Inferior parietal cortex (tissue), 1 donor: ENCODE measurements around the gene ADCY10.
"Not testable (repeated sequence)": the region's sequence is repeated elsewhere in the genome, so short reads cannot be mapped to it uniquely, and the experiment has no call there.

ENCODE experiments used
- DNase-seq: peaks from one replicate; pipeline ENCODE4 v3.0.0-alpha.2; 2016; ENCODE audit errors: extremely low spot score

The ADCY10 gene

DNA sequence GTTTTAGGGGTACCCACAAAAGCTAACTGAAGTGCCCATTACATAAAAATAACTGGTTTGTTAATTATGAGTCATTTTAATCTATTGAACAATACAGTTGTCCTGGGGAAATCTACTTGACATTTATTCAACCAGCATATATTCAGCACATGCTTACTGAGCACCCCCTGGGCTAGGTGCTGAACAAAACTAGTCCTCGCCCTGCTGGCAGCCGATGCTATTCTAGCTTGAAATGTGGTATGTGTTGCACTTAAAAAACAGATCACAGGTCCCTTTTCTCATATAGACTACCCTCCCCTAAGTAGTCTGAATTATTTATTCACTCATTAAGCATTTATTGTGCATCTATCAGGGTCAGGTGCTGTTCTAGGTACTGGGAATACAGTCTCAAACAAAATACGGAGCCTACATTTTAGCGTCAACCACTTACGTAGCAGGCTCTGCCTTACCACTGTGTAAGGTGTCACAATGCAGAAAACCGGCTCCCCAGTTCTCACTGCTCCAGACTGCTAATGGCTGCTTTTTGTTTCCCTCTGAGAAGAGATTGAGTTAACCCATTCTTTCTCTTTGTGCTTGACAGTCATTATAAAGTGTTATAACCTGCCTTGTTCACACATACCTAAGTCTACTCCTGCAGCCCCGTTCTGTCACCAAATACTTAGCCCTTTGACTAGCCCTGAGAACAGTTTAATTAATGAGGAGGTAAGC is 57.1 kb downstream of the ADCY10 start:
- DNase-seq, result no peak

DNA sequence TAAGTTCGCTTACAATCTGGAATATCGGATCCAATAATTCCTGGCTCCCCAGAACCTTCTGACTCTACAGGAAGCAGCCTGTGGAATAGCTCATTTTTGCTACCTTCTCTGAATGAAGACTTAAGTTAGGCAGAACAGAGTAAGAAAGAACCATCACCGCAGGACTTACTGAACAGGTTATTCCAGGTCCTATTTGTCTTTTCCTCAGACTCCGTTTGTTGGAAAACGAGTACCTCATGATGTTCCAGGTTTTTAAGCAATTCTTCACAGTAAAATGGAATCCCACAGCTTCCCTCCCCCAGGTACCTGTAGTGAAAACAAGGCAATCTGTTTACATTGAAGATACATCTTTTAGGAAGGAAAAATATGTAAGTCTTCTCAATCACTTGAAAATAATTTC is 59.8 kb downstream of the ADCY10 start:
- no peak for DNase-seq

DNA sequence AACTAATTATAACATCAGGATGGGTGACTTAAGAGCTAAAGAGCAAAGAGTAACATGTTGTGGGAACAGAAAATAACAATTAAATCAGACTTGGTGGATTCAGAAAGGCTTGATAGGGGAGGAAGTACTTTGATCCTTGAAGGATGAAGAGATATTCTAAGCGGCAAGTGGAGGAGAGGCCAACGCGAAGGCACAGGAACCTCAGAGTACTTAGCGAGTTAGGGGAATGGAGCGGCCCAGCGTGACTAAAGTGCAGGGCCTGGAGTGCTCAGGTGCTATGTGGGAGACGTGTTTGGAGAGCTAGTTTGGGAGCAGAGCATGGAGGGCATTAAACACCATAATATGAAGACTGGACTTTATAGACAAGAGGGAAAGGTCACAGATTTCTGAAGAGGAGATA is 64.3 kb downstream of the ADCY10 start:
- DNase-seq, result no peak

DNA sequence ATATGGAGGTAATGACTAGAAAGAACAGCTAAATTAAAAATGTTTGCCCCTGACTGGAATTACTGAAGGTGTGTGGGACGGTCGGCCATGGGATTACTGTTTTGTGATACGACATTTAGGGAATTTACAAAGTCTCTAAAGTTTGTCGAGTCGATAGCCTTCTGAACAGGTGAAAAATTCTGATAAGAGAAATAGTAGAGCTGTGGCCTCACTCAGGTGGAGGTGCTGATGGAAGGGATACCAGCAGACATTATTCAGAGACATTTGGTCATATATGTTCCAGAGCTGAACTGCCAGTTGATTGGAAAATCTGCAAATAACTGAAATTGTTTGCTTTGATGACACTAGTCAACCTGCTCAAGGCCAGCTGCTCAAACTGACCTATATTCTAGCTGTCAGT is 71.1 kb downstream of the ADCY10 start:
- DNase-seq, result no peak

DNA sequence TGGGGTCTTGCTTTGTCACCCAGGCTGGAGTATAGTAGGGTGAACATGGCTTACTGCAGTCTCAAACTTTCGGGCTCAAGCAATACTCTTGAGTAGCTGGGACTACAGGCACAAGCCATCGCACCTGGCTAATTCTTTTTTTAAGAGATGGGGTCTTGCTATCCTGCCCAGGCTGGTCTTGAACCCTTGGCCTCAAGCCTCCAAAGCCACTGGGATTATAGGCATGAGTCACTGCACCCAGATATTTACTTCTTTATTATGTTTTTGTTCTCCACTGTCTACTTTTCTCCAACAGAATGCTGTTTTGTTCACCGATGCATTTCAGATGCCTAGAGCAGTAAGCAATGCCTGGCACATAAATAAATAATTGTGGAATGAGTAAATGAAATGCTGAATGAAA is 72.4 kb downstream of the ADCY10 start:
- no peak for DNase-seq

DNA sequence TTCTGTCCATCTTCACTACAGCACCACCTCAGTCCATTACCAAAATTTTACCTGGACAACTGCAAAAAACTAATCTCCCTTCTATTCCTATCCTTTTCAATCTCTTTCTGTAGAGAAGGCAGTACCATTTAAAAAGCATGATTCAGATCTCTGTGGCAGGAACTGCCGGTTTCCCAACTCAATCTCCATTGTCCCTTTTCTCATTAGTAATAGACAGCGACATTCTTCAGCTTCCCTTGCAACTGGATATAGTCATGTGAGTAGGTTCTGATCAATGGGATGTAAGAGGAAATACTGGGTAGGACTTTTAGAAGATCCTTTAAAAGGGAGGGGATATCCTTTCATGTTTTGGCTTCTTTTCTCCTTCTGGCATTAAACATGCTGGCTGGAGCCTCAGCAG is 74.9 kb downstream of the ADCY10 start:
- no peak for DNase-seq

DNA sequence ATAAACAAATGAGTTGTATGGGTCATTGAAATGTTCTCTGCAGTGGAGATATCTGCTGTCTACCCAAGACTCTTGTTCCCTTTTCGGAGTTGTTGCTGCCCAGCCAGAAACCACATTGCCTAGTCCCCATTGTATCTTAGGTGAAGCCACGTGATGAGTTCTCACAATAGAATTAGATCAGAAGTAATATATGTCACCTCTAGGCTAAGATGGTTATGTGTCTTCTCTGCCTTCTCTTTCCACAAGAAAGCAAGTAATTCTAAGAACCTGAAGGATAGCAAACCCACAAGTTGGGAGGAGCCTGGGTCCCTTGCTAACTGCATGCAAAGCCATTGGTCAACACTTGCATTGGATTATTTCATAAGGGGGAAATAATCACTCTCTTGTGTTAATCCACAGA is 76.6 kb downstream of the ADCY10 start:
- no peak for DNase-seq

DNA sequence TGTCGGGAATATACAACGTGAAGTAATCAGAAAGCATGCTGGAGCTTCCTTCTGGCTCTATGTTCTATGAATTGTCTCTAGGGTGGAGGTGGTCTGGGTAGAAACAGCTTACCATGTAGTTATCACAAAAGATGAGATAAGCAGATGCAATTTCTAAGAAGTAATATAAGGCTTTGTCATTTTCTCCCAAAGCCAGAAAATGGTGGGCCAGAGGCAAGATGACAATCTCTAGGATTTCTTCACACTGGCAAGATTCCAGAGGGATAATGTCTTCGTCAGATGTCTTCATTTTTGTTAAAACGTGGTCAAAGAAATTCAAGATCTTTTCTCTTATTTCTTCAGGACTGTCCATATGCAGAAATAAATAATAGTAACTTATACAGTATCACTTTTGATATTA is 77.7 kb downstream of the ADCY10 start:
- DNase-seq, result no peak

DNA sequence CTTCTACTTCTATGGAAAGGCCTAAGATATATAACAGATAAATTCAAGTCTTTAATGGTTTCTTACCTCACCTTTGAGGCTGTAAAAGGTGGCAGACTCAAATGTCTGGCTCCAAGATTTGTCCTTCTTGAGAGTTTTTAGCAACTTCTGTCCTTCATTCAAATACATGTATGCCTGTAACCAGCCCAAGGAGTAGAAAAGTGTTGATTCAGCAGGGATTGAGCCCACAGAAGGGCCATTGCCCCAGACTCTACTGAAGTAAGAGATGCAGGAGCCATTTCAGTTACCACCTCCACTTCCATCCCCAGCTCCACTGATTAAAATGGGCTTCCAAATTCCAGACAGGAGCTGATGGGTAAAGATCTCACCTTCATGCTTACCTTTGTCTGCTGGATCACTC is 80.0 kb downstream of the ADCY10 start:
- DNase-seq, result no peak

DNA sequence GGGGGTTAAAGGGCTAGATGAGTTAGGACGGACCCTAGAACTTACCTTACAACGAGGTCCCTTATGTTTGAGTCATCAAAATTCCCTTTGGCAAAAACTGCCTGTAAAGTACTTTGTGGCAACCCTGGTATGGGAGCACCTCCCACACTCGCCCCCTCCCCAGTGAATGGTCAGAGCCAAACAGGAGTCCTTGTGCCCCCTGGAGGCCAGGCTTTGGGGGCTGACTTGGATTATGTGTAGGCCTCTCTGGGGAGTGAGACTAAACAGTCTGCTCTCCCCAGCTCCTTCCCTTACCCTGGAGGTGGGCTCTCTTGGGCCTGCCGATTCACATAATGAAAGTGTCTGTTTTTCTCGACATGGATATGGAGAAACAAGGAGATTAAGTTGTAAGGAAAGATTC is 81.2 kb downstream of the ADCY10 start:
- DNase-seq, result no peak

DNA sequence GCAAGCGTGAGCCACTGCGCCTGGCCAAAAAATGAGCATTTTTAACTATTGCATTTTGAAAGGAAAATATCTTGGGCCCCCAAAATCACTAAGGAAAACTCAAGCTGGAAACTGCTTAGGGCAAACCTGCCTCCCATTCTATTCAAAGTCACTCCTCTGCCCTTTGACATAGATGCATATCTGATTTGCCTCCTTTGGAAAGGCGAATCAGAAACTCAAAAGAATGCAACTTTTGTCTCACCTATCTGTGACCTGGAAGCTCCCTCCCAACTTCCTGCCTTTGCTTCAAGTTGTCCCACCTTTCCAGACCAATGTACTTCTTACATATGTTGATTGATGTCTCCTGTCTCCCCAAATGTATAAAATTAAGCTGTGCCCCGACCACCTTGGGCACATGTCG is 83.3 kb downstream of the ADCY10 start:
- not testable (repeated sequence) for DNase-seq

DNA sequence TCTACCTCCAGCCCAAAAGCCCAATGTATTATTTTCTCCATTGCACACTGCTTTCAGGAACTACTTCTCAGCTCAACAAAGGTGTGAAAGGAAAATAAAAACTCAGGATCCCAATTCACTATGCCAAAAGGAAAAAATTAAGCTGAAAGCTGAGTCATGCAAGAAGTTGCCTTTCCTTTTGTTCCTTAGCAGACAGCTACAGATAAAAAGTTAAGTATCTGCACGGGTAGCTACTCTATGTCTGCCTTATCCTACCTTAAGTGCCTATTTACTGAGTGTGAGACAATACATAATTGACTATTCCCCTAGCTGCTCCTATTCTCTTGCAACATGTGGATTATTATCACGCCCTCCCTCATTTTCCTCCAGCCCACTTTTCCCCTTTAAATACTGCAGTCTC is 84.1 kb downstream of the ADCY10 start:
- no peak for DNase-seq

DNA sequence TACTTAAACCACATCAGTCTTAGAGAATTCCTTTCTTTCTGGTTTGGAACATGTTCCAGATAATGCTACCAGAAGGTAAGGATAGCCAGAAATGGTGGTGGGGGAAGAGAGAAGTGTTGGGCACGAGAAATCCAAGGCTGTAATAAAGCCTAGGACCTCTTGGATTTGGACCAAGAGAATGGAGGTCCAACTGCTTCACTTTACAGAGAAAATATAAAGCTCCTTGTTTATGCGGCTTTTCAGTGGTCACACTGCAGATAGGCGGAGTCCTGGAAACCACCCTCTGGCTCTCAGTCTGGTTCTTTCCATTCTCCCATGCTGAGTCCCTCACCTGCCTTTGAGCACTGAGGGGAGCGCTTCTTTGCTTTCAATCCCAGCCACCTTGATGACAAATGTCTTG is 87.8 kb downstream of the ADCY10 start:
- DNase-seq, result no peak

DNA sequence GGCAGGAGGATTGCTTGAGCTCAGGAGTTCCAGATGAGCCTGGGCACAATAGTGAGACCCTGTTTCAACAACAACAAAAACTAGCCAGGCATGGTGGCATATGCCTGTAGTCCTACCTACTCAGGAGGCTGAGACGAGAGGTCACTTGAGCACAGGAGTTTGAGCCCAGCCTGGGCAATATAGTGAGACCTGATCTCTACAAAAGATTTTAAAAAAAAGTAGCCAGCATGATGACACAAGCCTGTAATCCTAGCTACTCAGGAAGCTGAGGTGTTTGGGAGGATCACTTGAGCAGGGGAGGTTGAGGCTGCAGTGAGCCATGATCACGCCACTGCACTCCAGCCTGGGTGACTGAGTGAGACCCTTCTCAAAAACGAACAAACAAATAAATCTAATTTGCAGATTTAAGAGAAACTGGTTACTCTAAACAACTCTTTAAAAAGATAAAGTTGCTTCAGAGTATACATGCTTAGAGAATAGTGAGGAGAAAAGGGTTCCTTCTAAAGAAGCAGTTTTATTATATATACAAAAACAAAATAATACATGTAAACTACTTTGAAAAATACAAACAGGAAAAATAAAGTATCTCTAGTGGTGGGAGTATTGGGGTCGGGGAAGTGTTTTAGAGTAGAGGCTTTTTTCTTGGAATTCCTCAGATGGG is 88.4 kb downstream of the ADCY10 start:
- no peak for DNase-seq

DNA sequence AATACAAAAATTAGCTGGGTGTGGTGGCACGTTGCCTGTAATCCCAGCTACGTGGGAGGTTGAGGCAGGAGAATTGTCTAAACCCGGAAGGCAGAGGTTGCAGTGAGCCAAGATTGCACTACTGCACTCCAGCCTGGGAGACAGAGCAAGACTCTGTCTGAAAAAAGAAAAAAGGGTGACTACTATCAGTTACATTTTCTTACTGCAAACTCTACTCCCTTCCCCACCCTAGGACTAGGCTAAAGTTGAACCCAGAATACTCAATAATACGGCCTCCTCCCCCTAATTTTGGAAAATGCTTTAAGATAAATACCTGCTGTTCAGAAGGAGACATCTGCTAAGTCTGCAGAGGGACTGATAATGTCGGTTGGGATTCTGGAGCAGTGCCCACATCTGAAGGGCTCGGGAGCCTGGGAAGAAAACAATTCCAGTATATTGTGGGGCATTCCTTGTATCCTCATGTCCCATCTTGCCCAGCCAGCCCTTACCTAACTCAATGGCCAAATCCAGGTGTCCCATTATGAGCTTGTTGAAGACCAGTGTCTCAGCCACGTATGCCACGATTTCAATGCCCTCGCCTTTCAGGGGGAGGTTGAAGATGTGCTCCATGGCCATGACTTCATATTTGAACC is 89.7 kb downstream of the ADCY10 start:
- no peak for DNase-seq

DNA sequence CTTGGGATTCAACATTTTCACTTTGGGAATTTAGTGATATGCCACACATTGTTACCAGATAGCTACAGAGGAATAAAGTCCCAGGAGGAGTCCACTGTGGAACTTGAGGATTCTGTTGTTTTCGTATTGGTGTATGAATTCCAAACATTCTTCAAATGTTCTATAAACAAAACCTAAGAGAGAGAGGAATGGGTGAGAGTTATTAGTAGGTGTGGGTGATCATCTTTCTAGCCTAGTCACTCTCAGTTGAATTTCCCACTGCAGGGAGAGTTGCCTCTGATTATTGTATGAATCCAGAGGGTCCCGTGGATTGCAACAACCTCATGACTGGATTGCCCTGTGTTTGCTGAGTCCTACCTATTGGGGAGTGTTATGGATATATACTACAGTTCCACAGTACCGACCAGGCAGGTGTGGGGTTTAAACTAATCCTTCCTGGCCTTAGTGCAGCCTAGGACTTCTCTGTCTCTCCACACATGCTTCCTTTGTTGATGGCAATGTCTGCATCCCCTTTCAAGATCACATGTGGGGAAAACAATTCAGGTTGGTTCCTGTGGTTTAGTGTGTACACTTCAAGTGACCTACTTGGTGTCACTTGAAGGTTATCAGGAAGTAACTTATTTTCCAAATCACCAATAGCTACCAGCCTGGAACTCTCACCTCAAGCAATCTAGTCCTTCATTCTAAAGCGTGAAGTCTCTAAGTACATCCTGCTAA is 91.8 kb downstream of the ADCY10 start:
- DNase-seq, result no peak

DNA sequence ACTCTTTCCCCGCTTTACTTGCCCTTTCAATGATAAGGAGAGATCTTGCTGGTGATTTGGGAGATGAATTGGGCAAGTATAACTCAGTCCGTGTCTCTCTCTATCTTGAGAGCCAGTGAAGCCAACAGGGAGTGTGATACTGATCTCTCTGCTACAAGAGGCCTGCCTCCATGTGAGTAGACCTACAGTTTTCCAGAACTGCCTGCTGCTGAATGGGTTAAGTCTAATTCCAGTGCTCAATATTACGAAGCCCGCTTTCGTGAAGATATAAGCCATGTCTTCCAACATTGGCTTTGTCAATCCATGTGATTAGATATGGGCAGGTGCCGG is 92.6 kb downstream of the ADCY10 start:
- no peak for DNase-seq

DNA sequence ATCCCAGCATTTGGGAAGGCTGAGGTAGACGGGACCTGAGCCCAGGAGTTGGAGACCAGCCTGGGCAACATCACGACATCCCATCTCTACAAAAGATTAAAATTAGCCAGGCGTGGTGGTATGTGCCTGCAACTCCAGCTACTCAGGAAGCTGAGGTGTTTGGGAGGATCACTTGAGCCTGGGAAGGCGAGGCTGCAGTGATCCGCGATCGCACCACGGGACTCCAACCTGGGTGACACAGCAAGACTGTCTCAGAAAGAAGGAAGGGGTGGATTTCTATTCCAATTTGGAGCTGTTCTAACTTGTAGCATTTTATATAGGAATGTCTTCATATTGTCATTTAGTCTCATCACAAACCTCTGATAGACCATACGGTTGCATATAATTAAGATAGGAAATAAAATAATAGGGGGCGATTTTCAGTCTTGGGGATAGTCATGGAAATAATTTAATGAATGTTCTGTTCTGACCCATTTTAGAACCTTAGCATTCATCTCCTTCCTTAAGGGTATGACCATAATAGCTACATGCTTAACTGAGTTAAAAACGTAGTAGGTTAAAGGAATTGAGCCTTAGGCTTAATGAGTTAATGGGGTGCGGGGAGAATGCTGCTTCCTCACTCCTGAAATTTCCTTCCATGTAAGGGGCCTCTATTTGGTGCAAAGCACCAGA is 93.1 kb downstream of the ADCY10 start:
- DNase-seq, result no peak

DNA sequence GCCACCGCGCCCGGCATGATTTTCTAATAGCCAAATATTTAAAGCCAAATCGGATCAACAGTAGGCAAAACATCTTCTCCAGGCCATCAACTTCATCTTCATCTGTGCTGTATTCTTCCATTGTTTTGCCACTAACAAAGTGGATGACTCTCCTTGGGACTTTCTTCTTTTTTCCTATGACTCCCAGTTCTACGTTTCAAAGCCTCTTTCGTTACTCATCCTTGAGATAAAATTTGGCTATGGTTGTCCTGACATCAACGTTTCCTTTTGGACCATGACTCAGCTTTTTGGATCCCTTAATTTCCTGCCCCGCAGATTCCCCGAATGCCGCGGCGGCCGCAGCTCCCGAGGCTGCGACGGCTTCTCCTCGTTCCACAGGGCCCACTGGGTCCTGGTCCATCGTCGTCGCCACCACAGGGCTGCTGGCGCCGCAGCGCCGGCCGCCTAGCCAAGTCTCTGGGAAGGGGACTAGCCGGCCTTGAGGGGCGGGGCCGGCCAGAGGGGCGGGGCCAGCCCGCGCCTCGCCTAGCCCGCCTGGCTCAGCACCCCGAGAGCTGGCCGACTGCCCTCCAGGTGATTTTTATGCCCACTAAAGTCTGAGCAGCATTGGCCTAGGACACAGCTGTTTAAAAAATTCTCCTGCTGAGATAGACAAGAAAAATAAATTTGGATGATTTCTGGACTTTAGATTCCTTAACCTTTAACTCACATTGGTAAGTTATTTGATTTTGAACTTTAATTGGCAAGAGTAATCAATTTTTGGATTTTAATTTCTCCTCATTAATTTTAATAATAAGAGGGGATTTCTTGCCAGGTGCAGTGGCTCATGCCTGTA is 93.9 kb downstream of the ADCY10 start:
- DNase-seq, result peak; percentile 47

DNA sequence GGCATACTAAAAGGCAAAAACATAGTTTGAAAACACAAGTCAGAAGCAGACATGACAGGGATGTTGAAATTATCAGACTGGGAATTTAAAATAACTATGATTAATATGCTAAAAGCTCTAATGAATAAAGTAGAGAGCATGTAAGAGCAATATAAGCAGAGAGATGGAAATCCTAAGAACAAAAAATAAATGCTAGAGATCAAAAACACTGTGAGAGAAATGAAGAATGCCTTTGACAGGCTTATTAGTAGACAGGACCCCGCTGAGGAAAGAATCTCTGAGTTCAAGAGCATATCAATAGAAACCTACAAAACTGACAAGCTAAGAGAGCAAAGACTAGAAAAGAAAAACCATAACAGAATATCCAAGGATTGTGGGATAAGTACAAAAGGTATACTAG is 98.3 kb downstream of the ADCY10 start:
- DNase-seq, result no peak

DNA sequence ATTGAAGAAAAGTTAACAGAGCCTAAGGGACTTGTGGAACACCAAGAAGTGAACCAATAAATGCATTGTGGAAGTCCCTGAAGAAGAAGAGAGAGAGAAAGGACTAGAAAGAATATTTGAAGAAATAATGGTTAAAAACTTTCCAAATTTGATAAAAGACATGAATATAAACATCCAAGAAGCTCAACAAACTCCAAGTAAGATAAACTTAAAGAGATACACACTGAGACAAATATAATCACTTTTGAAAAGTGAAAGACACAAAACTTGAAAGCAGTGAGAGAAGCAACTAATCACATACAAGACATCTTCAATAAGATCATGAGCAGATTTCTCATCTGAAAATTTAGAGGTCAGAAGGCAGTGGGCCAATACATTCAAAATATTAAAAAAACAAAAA is 101.0 kb downstream of the ADCY10 start:
- no peak for DNase-seq
